Activated CD8-positive, alpha-beta memory T cell treated with anti-CD3 and anti-CD28 coated beads, Interleukin-2, amount 50 U/mL, for 4 hours (primary cell): Measurements from ENCODE around the gene TM2D3.

Source experiments
- DNase-seq: peaks from one replicate; pipeline ENCODE4 v3.0.0-alpha.2; 2020

The TM2D3 gene

DNA sequence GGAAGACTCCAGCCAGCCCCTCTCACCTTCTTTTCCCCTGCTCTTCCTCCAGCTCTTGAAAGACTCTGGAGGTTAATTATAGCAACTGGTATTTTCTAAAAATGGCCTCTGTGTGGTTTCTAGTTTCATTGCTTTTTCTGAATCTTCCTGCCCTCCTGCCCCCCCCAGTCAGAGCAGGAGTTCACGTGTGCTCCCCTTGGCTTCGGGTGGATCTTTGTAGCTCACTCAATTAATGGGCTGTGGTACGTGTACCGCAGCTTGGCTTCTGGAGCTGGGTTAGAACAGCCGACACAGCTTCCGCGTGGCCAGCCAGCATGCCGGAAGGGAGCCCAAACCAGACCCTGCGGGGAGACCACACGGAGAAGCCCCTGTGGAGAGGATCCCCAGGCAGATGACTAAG is 31.5 kb downstream of the TM2D3 start:
- no peak for DNase-seq

DNA sequence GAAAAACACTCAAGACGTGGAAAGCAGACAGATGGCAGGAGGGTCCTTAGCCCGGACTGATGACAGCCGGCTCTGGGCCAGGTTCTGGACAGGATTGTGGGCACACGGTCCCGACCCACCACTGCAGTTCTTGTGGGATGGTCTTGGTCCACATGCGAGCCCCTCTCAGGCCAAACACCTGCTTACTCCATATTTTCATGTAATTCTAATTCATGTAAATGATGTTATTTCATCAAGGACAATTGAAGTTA is 32.6 kb downstream of the TM2D3 start:
- DNase-seq: no peak

DNA sequence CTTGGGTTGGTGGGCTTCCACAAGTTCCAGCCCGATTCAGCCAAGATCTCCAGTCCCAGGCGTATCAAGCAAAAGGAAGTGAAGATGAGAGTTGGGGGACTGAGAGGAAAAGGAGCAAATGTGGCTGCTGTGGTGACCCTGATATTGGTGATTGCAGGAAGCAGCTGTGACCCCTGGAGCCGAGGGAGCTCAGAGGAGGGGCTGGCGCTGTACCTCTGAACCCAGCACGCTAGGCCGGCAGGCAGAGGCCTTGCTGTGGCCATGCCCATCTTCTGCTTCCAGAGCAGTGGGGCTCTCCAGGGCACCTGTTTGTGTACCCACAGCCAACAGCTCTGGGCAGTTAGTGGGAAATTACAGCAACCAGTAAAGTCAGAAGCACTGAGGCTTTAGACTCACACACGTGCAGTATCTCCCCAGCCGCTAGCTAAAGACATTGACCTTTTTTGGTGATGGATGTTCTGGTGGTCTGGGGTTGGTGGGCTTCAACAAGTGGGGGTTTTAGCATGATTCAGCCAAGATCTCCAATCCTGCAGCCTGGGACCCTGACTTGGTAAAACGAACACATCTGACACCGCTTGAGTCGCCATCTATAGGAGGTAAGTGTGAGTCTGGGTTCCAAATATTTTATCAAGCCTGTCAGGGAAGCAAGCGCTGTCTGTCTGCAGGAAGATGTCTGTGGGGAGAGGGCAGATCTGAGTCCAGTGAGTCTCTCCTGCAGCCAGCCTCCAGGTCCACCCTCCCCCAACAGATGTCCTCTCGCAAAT is 33.1 kb downstream of the TM2D3 start:
- DNase-seq: no peak

DNA sequence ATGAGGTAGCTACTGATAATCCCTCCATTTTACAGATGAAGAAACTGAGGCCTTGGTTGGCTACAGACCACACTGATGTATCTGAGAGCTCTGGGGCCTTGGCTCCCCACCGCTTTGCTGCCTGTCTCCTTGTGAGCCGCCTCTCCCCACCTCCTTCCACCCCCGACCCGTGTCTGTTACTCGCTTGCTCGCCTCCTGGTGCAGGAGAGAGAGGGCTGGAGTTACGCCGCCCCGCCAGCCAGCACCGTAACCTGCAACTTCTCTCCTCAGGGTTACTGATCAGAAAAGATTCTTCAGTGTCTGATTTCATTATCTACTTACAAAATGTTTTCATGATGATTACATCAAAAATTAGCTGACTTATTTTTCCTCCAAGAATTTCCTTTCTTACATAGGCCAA is 34.1 kb downstream of the TM2D3 start:
- no peak for DNase-seq

DNA sequence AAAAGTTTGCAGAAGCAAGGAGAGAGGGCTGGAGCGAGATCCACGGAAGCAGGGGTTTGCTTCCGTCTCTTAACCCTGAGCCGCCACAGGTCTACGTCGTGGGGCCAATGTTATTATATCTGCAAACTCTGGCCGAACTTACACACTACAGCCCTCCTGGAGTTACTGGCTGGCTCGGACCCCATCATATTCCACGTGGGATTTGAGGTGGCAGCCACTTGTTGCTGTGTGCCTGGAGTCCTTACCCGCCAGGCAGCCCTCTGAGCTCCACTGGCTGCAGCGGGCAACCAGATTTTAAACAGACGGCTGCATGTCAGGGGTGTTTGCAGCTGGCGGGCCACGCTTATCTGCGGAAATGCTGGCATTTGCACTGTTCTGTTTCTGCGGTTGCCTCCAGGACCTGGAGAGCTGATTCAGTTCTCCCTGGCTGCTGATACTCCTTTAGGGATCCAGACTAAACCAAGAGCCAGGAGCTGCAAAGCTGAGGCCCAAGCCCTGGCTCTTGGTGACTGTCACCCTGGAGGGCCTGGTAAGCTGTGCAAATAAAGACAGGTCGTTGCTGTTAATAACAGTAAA is 34.7 kb downstream of the TM2D3 start:
- no peak for DNase-seq

DNA sequence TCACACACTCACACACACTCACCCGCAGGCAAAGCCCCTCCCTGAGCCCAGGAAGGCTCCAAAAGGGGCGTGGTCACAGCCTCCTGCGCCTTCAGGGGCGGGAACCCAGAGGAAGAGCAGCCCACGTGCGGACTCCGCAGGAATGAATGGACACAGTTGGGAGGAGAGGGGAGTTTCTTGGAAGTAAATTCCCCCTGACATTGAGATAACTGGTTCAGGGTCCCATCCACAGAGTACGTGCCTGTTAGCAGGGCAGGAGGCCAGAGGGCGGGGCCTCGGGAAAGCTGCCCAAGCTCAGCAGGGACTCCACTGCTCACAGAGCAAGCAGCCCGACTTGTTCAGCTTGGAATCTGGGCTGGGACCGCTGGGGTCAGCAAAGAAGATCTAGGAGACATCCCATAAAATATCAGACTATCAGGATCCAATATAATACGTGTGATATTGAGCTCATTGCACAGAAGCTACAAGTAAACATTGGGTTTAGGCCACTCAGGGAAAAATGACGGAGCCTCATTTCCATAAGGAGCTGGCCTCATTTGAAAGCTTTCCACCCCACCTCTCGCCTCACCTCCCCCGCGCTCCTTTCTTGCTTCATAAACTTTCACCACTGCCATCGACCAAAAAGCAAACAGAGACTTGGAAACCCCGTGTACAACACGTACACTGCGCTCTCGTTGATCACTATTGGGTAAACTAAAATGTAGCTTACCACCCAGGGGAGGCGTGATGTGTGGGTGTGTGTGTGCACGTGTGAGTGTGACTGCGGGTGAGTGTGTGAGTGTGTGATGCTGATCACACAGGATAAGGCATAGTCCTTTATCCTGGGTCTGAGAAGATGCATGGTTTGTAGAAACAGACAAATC is 36.0 kb downstream of the TM2D3 start:
- DNase-seq: no peak

DNA sequence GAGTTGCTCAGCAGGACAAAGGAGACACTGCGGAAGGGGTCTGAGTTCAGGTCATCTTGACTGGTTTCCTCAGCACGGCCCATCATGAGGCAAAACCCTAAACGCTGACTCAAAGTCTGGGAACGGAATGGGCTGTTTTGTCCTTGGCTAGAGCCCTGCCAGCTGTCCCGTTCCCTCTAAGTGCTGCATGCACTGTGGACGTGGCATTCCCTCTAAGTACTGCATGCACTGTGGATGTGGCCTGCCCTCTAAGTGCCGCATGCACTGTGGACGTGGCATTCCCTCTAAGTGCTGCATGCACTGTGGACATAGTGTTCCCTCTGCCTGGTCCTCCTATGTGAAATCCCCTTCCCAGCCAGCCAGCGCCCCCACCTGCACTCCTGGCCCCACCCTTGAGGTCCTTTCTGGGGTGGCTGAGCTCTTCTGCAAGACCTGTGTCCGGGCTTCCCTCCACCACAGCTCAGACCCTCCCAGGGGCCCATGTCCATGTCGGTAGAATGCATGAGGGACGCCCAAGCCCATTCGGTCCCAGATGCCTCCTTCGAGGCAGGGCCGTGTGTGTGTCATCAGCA is 36.7 kb downstream of the TM2D3 start:
- no peak for DNase-seq

DNA sequence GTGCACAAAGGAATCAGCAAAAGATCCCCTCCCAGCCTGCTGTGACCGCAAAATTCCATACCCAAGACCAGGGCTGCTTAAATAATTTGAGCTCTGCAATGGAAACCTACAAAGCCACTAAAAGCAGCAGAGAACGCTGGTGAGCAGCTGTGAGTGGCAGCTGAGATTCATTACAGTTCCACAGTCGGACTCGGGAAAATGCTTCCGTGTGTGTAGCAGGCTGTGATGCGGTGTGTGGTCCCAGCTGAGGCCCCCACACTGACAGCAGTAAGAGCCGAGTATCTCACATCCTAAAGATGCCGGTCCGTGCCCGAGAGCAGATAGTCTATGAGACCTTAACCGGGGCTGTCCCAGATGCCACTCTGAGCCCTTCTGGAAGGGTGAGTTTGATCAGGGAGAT is 37.4 kb downstream of the TM2D3 start:
- no peak for DNase-seq

DNA sequence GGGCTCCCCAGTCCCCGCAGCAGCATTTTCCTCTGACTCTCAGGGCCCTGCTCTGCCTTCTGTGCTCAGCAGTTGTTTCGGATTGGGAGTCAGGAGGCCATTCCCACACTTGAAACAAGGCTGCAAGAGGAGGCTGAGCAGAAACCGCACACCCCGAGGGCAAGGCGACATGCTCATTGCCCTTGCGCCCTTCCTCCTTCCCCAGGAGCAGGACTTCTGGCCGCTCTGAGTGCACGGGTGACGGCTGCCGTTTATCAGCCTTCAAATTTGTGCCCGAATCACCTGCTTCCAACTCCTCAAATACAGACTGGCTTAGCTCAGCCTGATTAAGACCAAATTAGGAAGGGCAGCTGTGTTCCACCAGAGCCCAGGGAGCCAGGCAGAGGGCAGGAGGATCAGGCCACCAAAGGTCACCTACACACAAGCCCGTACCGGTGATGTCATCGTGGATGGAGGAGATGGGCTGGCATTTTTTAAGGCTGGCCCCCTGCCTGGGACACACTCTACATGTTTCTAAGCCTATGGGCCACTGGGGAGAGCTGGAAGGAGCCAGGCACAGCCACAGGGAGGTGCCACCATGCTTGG is 38.1 kb downstream of the TM2D3 start:
- no peak for DNase-seq

DNA sequence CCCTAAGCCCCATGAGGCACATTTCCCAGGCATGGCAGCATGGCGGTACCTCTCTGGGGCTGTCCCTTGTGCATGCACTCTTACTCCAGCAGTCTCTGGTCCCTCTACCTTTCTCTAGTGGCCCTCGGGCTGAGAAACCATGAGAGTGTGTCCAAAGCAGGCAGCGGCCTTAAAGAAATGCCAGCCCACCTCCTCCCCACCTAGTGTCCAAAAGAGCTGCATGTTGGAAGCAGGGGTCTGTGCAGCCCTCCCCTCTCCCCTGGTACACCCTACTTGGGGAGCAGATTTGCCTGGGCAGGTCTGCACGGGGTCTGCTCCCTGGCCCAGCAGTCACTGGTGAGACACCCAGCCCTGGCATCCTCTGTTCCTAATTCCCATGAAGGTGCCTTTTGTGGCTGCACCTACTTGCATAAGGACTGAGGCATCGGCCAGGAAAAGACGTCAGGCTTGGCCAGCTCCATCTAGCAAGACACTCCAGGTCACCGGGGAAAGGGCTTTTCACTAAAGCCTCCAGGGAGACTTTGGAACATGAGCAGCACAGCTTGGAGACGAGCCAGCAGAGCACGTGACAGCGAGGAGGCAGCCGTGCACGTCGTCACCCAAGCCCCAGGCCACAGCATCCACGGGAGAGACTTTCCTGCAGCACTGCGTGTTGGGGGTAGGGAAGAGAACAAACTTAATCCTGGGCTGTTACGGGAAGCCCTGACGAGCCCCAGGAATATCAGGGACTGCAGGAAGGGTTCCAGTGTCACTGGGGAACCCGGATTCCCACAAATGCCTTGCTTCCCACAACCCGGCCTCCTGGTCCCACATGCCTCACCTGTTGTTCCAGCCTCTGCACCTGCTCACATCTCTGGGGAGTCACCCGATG is 38.8 kb downstream of the TM2D3 start:
- DNase-seq: no peak

DNA sequence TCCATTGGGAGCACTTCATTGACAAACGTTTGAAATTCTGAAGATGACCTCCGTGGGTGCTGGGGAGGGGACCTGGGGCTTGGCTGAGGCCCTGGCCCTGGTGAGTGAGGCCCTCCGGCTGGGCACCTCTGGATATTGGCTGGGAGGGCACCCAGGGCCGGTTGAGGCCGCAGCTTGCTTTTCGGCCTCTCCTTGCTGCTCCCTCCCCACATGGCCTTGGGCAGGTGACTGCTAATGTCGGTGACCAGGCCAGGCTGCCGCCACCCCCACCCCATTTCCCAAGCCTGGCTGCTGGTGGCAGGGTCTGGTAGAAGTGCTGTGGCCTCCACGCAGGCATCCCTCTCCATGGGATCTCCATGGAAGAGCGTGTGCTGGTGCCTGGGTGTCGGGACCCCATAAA is 39.5 kb downstream of the TM2D3 start:
- no peak for DNase-seq

DNA sequence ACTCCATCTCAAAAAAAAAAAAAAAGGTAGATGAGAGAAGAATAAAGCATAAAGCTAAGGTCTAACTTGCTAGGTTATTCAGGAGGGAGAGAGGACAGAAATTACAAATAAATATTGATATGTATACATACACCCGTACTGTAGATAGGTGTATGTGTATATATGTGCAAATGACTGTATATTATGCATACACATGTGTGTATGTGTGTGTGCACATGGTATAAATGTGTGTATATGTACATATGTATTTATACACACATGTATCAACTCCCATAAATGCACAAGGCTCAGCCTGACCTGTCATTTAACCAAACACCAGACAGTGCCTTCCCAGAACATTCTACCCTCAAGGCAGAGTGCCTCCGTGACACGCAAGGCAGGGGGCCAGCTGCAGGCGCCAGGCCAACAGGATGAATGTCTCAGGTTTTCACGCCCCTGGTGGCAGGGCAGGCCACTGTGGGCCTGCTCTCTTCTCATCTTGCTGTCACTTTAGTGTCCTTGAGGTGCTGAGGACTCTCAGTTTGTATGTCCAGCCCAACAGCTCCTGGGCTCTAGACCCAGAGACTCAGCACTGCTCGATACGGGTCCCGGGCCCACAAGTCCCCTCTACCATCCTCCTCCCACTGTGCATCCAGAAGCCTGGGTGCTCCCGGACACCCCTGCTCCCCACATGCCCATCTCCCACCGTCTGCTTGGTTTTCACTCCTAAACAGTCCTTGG is 40.4 kb downstream of the TM2D3 start:
- no peak for DNase-seq

DNA sequence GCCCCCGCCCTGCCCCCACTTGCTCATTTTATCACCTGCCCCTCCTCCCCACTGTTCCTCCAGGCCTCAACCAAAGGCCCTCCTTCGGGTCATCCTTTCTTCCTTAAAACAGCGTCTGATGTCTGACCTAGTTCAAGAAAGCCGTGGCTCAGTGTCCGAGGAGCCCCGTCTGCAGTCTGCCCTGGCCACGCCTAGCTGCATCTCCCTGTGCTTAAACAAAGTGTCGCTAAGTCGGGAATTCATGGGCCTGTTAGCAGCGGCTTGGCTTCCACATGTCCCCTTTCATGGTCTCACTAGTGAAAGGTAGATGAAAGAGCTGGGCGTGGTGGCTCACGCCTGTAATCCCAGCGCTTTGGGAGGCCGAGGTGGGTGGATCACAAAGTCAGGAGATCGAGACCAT is 41.2 kb downstream of the TM2D3 start:
- DNase-seq: no peak

DNA sequence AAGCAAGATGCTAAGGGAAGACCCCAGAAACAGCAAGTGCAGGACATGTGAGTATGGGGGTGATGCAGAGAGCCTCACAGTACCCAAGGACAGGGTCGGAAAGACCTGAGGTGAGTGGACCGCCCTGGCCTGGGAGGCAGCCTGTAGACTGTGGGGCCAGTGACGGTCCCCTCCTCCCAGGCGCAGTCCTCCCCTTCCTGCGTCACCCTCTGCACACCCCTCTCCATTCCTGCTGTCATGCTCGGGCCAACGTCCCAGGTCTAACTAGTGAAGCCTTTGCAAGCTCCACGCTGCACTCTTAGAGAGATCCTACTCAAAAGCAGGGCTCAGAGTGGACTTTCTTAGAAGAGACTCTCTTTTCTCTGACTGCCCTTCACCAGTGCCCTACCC is 41.6 kb downstream of the TM2D3 start:
- no peak for DNase-seq

DNA sequence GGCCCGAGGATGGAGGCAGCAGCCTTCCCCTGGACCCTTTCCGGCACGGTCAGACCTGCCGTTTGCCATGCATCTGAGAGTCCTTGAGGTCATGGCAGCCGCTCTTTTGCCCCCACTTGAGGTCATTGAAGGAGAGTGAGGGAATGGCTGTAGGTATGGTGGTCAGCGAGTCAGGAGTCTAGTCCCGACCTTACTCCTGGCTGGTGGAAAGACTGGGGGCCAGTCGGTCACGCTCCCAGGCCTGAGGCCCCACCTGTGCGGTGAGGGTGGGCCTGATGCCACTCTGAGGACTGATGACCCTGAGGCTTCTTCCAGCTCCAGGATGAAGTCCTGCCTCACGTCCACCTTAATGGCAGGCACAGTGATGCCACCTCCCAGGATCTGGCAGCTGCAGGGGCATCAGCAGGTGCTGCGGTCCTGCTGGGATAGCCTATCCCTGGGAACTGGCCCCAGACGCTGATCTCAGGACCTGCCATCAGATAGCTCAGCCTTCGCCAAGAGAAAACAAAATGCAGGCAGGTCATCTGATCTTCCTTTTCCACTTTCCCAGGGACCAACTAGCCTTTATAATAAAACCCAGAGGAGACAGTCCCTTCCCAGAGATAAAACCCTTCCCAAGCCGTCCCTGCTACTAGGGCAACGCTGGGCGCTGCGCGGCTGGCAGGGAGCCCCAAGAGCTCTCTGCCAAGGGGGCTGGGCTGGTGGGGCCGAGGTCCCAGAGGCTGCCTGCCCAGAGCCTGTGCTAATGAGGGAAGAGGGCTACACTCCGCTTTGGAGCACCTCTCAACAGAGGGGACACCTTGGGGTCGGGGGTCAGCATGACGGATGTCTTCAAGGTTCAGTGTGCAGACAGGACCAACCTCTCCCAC is 42.2 kb downstream of the TM2D3 start:
- no peak for DNase-seq

DNA sequence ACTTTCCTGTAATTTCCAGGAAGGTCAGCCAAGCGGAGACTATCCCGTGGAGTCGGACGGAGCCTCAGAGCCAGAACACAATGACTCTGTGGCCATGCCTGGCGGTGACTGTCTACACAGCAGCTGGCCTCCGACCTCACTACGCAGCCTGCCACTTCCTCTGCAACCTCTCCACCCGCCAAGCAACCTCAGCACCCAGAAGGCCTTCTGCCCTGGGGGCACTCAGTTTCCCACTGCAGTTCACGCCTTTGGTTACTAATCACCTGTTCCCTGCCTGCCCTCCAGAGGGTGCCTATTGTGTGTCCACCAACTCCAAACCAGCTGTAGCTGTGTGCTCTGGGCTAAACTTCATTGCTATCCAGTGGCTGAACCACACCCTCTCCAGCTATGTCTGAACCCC is 44.0 kb downstream of the TM2D3 start:
- DNase-seq: no peak

DNA sequence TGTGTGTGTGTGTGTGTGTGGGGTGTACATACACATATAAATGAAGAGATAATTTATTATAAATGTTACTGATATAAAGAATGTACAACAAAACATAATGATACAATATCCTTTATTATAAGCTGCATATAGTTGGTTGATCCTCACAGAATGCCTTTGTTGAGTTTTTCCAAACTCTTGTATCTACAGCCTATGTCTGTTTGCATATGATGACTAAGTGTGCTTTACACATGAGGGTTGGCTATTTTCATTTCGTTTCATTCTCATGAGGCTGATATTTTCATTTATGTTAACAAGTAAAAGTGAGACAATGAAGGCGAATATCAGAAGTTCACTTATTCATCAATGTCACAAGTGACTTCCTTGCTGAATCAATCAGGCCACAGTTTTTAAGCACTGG is 45.1 kb downstream of the TM2D3 start:
- no peak for DNase-seq

DNA sequence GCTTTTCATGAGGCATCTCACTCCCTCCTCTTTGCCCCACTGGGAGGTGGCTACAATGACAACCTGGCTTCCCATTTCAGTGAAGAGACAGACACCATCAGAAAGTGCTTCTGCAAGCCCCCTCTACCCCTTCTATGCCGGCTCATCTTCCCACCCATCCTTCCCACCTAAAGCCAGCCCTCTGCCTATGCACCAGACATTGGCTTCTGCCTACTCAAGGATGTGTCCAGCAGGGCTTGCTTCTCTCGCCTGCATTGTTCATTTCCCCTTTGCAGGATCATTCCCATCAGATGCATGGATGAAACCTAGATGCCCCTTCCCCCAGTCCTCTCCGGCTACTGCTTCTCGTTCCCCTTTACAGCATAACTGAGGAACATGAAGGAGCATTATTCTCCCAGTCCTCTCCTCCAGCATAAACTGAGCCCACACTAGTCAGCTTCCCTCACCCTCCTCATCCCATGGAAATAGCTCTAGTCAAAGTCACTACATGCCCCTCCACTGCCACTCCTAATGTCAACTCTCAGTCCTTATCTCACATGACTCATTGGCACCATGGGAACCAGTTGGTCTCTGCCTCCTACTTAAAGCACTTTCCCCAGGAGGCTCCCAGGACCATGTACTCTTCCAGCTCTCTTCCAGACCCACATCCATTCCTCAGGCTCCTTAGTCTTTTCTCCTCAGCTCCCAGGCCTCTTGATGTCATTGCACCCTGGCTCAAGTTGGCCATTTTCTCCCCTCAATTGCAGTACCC is 47.9 kb downstream of the TM2D3 start:
- DNase-seq: no peak

DNA sequence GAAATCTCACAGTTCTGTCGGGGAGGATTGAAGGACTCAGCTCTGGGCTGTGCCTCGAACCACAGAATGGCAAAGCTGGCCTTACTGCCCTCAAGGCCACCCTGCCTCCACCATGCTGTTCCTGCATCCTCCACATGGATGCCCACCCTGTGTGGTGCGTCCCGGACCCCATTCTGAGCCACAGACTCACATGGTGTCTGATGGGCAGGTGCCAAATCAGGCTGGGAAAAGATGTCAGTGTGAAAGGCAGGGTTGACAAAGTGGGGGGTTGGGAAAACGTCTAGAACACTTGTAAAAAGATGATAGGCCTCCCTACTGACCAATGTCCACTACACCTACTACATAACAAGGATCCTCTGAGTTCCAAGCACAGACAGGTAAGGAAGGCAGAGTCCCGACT is 49.4 kb downstream of the TM2D3 start:
- DNase-seq: no peak

DNA sequence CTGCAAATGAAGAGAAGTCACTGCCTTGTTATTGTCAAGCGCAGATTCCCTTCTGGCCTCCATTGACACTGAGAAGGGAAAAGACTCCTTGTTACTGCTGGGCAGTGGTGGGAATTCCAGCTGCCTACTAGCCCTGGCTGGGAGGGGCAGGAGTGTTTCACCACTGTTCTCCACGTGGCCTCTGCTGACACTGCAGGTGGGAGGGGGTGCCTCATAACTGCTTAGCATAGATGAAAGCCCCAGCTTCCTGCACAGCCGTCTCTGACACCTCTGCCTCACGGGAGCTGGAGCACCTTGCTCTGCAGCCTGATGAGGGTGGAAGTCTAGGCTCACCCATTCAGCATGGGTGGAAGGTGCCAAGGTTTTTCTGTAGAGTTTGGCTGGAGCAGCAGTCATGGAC is 52.1 kb downstream of the TM2D3 start:
- no peak for DNase-seq
